HepG2 (cell line): ENCODE results near the gene TMEM33. TPM values are rescaled to one million over a fixed set of nuclear protein-coding genes. Genes with fewer than 3 reads are reported as not detected.

Source experiments
- CREB1 ChIP-seq, 2 experiments: fragments of 450-650 bp in 1 of 2; IDR thresholded peaks; 2 replicates each; pipeline ENCODE4 v1.6.1; 2016 to 2017; ENCODE audit warnings: control low read depth in 1 of 2, mild to moderate bottlenecking in 1 of 2, missing compliant biosample characterization in 1 of 2, missing genetic modification characterization in 1 of 2
- FOXC1 ChIP-seq: sonication (generic); formaldehyde crosslinking; IDR thresholded peaks from 2 replicates; pipeline ENCODE4 v1.8.0; 2022; ENCODE audit warnings: mild to moderate bottlenecking, missing genetic modification reagents, borderline replicate concordance
- HNRNPLL ChIP-seq: fragments of 200-400 bp; formaldehyde crosslinking; IDR thresholded peaks from 2 replicates; pipeline ENCODE4 v1.6.1; 2017; ENCODE audit warnings: mild to moderate bottlenecking, low read depth, low read length; ENCODE audit not compliant: poor library complexity, severe bottlenecking
- MBD4 ChIP-seq: IDR thresholded peaks from 2 replicates; pipeline ENCODE4 v1.6.1; 2012; ENCODE audit warnings: low read length, inconsistent platforms, borderline replicate concordance
- MXI1 ChIP-seq: IDR thresholded peaks from 3 replicates; pipeline ENCODE4 v1.6.1; 2012; ENCODE audit warnings: low read depth, low read length, inconsistent platforms, borderline replicate concordance
- NCOA5 ChIP-seq: sonication (generic); formaldehyde crosslinking; IDR thresholded peaks from 2 replicates; pipeline ENCODE4 v1.4.0; 2020; ENCODE audit warnings: missing genetic modification reagents
- NFKBIZ ChIP-seq: IDR thresholded peaks from 2 replicates; pipeline ENCODE4 v1.6.1; 2018; ENCODE audit warnings: missing genetic modification reagents, missing compliant biosample characterization
- PPARG ChIP-seq: conservative IDR thresholded peaks from 2 replicates; pipeline ENCODE4 v1.6.1; 2016; ENCODE audit warnings: missing biosample characterization, missing genetic modification reagents
- SRSF4 ChIP-seq: fragments of 200-400 bp; formaldehyde crosslinking; IDR thresholded peaks from one replicate; pipeline ENCODE4 v1.6.1; 2018; ENCODE audit warnings: mild to moderate bottlenecking, low read depth, low read length, moderate library complexity; ENCODE audit not compliant: poor library complexity, severe bottlenecking
- TCF7 ChIP-seq: sonication (generic); IDR thresholded peaks from 2 replicates; pipeline ENCODE4 v1.6.1; 2016; ENCODE audit warnings: antibody characterized with exemption, low read depth
- ZFP82 ChIP-seq: sonication (generic); formaldehyde crosslinking; IDR thresholded peaks from 2 replicates; pipeline ENCODE4 v1.5.1; 2020; ENCODE audit warnings: mild to moderate bottlenecking, missing genetic modification reagents, borderline replicate concordance
- polyA plus RNA-seq, 8 experiments: library from polyadenylated mRNA; depleted of rRNA in 3 of 8; stranded (reverse) in 7 of 8; unstranded in 1 of 8; fragments of >200 nt; fragmentation: Illumina TruSeq in 4 of 8; extraction: Trizol in 4 of 8; gene quantifications; 2 replicates each; pipeline versions ENCODE4 v1.2.1 to v1.2.3, GENCODE V29; 2011 to 2016; ENCODE audit warnings: low read depth in 4 of 8, missing spikeins in 1 of 8, mixed read lengths in 1 of 8; ENCODE audit not compliant: insufficient read depth in 1 of 8
- total RNA-seq, 5 experiments: library from RNA; depleted of rRNA; stranded (reverse); fragments of >200 nt; fragmentation: Illumina TruSeq; extraction: Trizol; gene quantifications; 2 replicates each; pipeline ENCODE4 v1.2.3, GENCODE V29; 2016; ENCODE audit warnings: low read depth in 1 of 5
- TF ChIP-seq, protein P1 (sequence below): sonication (generic); formaldehyde crosslinking; IDR thresholded peaks from 2 replicates; pipeline ENCODE4 v1.8.1; 2023; ENCODE audit warnings: mild to moderate bottlenecking, missing genetic modification reagents, borderline replicate concordance
- TF ChIP-seq, protein P2 (sequence below): sonication (generic); formaldehyde crosslinking; IDR thresholded peaks from 2 replicates; pipeline ENCODE4 v1.5.1; 2020; ENCODE audit warnings: mild to moderate bottlenecking, missing genetic modification reagents, borderline replicate concordance
- TF ChIP-seq, protein P3 (sequence below): sonication (generic); formaldehyde crosslinking; IDR thresholded peaks from 2 replicates; pipeline ENCODE4 v1.4.0; 2020; ENCODE audit warnings: mild to moderate bottlenecking, missing genetic modification reagents

The TMEM33 gene
- total and polyA plus RNA-seq, 2 of the 13 experiments (the other 11 are each of a cell fraction or from before 2014, with no cell fraction given) = 36.1 to 66.6 TPM

DNA sequence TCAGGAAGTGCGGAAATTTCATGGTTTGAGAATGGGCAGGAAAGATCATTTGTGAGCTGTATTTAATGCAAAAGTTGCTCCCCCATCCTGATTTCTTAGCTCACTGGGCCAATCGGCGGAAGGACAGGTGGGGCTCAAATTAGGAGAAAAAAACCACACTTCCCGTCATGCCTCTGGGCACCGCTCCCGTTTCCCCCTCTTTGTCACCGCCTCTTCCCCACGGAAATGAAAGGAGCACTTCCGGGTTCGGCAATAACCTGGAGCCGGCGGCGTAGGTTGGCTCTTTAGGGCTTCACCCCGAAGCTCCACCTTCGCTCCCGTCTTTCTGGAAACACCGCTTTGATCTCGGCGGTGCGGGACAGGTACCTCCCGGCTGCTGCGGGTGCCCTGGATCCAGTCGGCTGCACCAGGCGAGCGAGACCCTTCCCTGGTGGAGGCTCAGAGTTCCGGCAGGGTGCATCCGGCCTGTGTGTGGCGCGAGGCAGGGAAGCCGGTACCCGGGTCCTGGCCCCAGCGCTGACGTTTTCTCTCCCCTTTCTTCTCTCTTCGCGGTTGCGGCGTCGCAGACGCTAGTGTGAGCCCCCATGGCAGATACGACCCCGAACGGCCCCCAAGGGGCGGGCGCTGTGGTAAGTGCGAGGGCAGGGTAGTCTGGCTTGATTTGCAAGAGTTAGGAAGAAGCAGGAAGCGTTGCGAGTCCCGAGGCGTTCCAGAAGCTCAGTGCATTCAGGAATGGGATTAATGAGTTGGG lies at the start of gene TMEM33 (continued):
- no peak for TF ChIP-seq NCOA5
- TF ChIP-seq MXI1 = peak; percentile 75; the same call in 2 of the 3 replicates
- peak; percentile 15; the same call in 1 of the 2 replicates for TF ChIP-seq NFKBIZ
- TF ChIP-seq, protein P1, sequence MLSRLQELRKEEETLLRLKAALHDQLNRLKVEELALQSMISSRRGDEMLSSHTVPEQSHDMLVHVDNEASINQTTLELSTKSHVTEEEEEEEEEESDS (CRISPR knock-in tag) = 0 out of 2 replicates have a peak, but pooled peaks have one; percentile 41
- no peak for TF ChIP-seq SRSF4
- TF ChIP-seq, protein P2, sequence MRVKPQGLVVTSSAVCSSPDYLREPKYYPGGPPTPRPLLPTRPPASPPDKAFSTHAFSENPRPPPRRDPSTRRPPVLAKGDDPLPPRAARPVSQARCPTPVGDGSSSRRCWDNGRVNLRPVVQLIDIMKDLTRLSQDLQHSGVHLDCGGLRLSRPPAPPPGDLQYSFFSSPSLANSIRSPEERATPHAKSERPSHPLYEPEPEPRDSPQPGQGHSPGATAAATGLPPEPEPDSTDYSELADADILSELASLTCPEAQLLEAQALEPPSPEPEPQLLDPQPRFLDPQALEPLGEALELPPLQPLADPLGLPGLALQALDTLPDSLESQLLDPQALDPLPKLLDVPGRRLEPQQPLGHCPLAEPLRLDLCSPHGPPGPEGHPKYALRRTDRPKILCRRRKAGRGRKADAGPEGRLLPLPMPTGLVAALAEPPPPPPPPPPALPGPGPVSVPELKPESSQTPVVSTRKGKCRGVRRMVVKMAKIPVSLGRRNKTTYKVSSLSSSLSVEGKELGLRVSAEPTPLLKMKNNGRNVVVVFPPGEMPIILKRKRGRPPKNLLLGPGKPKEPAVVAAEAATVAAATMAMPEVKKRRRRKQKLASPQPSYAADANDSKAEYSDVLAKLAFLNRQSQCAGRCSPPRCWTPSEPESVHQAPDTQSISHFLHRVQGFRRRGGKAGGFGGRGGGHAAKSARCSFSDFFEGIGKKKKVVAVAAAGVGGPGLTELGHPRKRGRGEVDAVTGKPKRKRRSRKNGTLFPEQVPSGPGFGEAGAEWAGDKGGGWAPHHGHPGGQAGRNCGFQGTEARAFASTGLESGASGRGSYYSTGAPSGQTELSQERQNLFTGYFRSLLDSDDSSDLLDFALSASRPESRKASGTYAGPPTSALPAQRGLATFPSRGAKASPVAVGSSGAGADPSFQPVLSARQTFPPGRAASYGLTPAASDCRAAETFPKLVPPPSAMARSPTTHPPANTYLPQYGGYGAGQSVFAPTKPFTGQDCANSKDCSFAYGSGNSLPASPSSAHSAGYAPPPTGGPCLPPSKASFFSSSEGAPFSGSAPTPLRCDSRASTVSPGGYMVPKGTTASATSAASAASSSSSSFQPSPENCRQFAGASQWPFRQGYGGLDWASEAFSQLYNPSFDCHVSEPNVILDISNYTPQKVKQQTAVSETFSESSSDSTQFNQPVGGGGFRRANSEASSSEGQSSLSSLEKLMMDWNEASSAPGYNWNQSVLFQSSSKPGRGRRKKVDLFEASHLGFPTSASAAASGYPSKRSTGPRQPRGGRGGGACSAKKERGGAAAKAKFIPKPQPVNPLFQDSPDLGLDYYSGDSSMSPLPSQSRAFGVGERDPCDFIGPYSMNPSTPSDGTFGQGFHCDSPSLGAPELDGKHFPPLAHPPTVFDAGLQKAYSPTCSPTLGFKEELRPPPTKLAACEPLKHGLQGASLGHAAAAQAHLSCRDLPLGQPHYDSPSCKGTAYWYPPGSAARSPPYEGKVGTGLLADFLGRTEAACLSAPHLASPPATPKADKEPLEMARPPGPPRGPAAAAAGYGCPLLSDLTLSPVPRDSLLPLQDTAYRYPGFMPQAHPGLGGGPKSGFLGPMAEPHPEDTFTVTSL (CRISPR knock-in tag) = 0 out of 2 replicates have a peak, but pooled peaks have one; percentile 17
- no peak; the same call in 1 of the 2 replicates for TF ChIP-seq TCF7
- TF ChIP-seq, protein P3, sequence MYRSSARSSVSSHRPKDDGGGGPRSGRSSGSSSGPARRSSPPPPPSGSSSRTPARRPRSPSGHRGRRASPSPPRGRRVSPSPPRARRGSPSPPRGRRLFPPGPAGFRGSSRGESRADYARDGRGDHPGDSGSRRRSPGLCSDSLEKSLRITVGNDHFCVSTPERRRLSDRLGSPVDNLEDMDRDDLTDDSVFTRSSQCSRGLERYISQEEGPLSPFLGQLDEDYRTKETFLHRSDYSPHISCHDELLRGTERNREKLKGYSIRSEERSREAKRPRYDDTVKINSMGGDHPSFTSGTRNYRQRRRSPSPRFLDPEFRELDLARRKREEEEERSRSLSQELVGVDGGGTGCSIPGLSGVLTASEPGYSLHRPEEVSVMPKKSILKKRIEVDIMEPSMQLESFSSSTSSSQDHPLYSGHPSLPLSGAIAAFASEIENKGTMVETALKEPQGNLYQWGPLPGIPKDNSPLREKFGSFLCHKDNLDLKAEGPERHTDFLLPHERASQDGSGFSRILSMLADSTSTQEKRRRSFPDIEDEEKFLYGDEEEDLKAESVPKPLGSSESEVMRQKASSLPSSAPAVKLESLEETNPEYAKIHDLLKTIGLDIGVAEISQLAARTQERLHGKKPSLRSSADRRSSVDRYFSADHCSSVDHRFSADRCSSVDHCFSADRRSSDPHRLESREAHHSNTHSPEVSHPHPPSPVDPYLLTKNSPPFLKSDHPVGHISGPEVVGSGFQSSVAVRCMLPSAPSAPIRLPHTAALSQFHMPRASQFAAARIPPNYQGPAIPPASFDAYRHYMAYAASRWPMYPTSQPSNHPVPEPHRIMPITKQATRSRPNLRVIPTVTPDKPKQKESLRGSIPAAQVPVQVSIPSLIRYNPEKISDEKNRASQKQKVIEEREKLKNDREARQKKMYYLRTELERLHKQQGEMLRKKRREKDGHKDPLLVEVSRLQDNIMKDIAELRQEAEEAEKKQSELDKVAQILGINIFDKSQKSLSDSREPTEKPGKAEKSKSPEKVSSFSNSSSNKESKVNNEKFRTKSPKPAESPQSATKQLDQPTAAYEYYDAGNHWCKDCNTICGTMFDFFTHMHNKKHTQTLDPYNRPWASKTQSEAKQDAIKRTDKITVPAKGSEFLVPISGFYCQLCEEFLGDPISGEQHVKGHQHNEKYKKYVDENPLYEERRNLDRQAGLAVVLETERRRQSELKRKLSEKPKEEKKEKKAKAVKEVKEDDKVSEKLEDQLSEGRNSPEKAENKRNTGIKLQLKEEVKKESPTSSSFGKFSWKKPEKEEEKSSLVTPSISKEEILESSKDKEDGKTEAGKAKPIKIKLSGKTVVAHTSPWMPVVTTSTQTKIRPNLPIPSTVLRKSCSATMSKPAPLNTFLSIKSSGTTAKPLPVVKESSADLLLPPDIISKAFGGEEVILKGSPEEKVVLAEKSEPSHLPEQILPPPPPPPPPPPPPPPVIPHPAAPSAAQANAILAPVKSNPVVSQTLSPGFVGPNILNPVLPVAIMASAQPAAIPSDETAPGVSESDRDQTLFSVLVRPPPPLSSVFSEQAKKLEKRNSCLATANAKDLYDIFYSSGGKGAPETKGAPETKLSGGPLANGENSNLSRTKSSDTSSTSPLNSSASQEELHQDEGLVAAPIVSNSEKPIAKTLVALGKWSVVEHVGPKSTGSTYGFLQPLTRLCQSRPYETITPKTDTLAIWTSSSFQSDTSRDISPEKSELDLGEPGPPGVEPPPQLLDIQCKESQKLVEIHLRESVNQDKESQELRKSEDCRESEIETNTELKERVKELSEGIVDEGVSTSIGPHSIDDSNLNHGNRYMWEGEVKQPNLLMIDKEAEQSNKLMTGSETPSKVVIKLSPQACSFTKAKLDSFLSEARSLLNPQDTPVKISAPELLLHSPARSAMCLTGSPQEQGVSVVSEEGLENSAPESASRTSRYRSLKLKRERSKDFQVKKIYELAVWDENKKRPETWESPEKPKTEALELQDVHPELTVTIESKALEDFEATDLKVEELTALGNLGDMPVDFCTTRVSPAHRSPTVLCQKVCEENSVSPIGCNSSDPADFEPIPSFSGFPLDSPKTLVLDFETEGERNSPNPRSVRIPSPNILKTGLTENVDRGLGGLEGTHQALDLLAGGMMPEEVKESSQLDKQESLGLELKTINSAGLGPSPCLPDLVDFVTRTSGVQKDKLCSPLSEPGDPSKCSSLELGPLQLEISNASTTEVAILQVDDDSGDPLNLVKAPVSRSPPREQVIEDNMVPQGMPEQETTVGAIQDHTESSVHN (CRISPR knock-in tag) = peak; percentile 67; the same call in 1 of the 2 replicates
- peak; percentile 51 for TF ChIP-seq CREB1 (IDR thresholded peaks at IDR 0.05)
- TF ChIP-seq CREB1 (CRISPR knock-in tag; IDR thresholded peaks at IDR 0.05) = peak; percentile 80
- TF ChIP-seq FOXC1 (CRISPR knock-in tag) = peak; percentile 83
- peak; percentile 43 for TF ChIP-seq HNRNPLL
- TF ChIP-seq MBD4 = no peak
- TF ChIP-seq PPARG (CRISPR knock-in tag) = no peak
- TF ChIP-seq ZFP82 (CRISPR knock-in tag) = 0 out of 2 replicates have a peak, but pooled peaks have one; percentile 89
